ENCODE results near the gene PIK3R6.

PIK3R6 gene

DNA sequence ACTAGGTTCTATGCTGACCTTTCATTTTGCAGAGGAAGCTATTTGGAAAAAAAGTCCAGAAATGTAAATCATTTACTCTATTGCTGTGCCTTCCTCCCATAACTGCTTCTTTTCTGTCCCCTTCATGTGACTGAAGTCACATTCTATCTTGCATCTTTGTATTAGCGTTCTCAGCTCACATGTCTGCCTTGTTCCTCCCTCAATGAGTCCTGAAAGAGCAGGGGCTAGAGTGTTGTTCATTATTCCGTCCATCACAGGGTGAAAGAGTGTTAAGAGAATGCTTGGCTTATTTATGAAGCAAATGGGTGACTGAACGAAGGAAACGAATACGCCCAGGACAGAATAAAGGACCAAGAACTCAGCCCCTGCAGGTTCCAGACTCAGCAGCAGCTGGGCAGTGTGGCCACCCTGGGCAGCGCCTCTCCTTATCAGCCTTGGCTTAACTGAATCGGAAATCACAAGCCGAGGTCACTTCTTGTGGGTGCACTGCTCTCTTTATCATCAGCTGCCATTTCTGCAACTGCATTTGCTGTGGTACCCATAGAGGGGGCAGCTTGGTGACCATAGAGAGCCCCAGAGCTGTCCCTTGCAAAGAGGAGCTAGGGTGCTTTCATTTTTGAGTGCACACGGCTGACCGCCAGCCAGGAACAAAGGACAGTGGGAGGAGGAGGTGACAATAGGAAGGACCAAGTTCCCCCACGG lies 1.8 kb upstream of the PIK3R6 start:
- H3K4me3 ChIP-seq (ENCODE audit: control insufficient read depth, low read depth, low read length) = no peak overlapping the region
- TF ChIP-seq, protein P1, sequence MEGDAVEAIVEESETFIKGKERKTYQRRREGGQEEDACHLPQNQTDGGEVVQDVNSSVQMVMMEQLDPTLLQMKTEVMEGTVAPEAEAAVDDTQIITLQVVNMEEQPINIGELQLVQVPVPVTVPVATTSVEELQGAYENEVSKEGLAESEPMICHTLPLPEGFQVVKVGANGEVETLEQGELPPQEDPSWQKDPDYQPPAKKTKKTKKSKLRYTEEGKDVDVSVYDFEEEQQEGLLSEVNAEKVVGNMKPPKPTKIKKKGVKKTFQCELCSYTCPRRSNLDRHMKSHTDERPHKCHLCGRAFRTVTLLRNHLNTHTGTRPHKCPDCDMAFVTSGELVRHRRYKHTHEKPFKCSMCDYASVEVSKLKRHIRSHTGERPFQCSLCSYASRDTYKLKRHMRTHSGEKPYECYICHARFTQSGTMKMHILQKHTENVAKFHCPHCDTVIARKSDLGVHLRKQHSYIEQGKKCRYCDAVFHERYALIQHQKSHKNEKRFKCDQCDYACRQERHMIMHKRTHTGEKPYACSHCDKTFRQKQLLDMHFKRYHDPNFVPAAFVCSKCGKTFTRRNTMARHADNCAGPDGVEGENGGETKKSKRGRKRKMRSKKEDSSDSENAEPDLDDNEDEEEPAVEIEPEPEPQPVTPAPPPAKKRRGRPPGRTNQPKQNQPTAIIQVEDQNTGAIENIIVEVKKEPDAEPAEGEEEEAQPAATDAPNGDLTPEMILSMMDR (conservative IDR thresholded peaks at IDR 0.05; ENCODE audit: control insufficient read depth, insufficient read depth, low read depth, low read length) = no peak
- no peak for DNase-seq (ENCODE audit: low read depth)

DNA sequence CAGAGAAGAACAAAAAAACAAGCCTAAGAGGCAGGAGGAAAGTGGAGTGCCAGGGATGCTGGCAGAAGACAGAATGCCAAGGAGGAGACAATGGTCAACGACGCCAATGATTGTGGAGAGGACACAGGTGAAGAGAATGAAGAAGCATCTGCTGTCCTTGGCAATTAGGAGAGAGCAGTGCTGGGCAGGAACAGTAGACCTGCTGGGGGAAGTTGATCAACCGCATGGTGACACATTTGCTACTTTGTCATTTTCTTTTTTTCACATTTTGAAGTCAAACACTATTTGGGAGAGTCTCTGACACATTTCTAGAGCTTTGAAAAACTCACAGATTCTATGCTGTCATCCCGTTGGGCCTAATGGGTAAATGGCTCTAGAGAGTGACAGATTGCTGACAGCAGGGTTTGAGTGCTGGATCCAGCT lies 1.1 kb upstream of the PIK3R6 start:
- H3K4me3 ChIP-seq (ENCODE audit: control insufficient read depth, low read depth, low read length) = no peak overlapping the region
- DNase-seq (ENCODE audit: low read depth) = no peak
- TF ChIP-seq, protein P1 (conservative IDR thresholded peaks at IDR 0.05; ENCODE audit: control insufficient read depth, insufficient read depth, low read depth, low read length) = no peak

DNA sequence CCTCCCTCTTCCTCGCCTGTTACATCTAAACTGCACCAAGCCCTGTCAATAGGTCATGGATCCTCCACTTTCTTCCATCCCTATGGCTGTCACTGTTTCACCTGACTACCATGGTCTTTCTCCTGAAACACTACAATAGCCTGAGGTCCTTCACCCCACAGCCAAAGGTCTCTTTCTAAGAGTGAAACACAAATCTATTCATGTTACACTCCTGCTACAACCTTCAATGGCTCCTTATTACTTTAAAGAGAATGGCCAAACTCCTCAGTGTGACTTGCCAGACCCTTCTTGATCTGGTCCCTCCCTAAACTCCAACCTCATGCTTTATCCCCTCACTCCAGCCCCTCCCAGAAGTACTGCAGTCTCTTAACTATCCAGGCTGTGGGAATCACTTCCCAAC lies 618 bp upstream of the PIK3R6 start:
- DNase-seq (ENCODE audit: low read depth) = no peak
- TF ChIP-seq, protein P1 (conservative IDR thresholded peaks at IDR 0.05; ENCODE audit: control insufficient read depth, insufficient read depth, low read depth, low read length) = no peak
- no peak overlapping the region for H3K4me3 ChIP-seq (ENCODE audit: control insufficient read depth, low read depth, low read length)

DNA sequence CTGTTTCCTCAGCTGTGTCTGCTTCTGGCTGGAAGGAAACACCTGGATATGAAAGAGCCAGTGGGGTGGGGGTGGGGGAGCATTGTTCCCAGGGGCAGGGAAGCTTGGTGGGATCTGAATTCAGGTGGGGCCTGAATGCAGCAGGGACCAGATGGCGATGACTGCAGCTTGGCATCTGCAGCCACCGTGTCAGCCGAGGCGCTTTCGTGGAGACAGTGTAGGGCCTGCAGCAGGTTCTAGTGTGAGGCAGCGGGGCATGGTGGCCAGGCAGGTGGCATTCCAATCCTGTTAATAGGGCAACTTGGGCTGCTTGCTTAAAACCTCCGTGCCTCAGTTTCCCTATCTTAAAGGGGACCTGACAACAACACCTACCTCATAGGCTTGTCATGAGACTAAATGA lies 1.7 kb downstream of the PIK3R6 start:
- no peak for DNase-seq (ENCODE audit: low read depth)
- TF ChIP-seq, protein P1 (conservative IDR thresholded peaks at IDR 0.05; ENCODE audit: control insufficient read depth, insufficient read depth, low read depth, low read length) = no peak
- no peak overlapping the region for H3K4me3 ChIP-seq (ENCODE audit: control insufficient read depth, low read depth, low read length)

DNA sequence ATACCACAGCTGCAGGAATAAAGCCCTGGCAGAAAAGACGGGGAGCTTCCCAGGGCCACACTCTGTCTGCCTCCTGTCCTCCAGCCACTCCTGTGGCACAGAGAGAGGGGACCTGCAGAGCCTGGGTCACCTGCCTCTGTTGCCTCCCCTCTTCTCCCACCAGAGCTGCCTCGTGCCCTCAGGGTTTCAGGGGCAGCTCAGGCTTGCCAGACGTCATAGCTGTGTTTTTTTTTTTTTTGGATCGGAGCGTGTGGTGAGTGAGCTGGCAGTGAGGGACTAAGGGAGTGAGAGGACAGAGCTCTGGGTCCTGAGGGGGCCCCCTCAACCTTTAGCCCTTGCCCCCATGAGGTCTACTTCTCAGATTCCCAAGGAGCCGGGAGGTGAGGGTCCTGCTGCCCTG lies 2.1 kb downstream of the PIK3R6 start:
- TF ChIP-seq, protein P1 (conservative IDR thresholded peaks at IDR 0.05; ENCODE audit: control insufficient read depth, insufficient read depth, low read depth, low read length) = no peak
- no peak overlapping the region for H3K4me3 ChIP-seq (ENCODE audit: control insufficient read depth, low read depth, low read length)
- no peak for DNase-seq (ENCODE audit: low read depth)

DNA sequence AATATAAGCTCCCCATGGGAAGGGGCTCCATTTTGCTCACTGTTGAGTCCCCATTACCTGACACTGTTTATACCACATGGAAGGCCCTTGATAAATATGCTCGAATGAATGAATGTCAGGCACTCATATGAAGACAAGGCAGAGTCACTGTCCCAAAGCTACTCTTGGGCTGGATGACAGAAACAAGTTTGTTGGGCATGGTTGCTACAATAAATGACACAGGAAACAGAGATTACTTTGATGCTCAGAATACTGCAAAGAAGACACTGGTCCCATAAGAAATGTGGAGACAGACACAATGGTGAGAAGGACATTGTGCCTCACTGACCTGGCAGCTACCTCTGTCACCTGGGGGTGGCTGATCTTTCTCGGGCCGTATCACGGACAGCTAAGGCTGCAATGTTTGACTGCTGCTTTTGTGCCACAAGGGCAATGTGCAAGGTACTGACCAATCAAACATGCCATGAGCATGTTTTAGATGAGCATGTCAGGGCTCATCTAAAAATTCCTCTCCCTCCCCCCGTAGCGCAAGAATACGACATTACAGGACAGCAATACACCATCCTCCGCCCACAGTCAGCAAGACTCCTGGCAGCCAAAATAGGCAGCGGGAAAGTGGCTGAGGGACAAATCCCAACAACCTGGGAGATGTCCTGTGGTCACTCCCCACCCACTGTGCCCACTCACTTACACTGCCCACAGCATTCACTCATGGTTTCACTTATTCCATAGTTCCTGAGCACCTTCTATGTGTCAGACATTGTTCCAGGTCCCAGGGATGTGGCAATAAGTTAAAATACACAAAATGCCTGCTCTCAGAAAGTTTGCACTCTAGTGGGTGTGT lies 5.0 kb downstream of the PIK3R6 start:
- H3K4me3 ChIP-seq (ENCODE audit: control insufficient read depth, low read depth, low read length) = no peak overlapping the region
- DNase-seq (ENCODE audit: low read depth) = no peak
- TF ChIP-seq, protein P1 (conservative IDR thresholded peaks at IDR 0.05; ENCODE audit: control insufficient read depth, insufficient read depth, low read depth, low read length) = no peak
